Erythroblast (primary cell): ENCODE measurements around the gene ME3.
"Not testable (repeated sequence)": the region's sequence is repeated elsewhere in the genome, so short reads cannot be mapped to it uniquely, and the experiment has no call there.

ENCODE experiments used
- GATA1 ChIP-seq: IDR thresholded peaks from 2 replicates; pipeline ENCODE4 v1.6.1; 2011; ENCODE audit warnings: low read depth, mild to moderate bottlenecking, control low read depth, low read length, moderate library complexity
- POLR2A ChIP-seq: IDR thresholded peaks from 2 replicates; pipeline ENCODE4 v1.6.1; 2011; ENCODE audit warnings: mild to moderate bottlenecking, low read length

GRCh38 chr11:86416951-86417350 lies 255.5 kb downstream of the ME3 start:
- not testable (repeated sequence) for TF ChIP-seq POLR2A, GATA1
